Measurements from ENCODE around the gene L1TD1.
"Not testable (repeated sequence)": the region's sequence is repeated elsewhere in the genome, so short reads cannot be mapped to it uniquely, and the experiment has no call there.

Gene L1TD1, protein sequence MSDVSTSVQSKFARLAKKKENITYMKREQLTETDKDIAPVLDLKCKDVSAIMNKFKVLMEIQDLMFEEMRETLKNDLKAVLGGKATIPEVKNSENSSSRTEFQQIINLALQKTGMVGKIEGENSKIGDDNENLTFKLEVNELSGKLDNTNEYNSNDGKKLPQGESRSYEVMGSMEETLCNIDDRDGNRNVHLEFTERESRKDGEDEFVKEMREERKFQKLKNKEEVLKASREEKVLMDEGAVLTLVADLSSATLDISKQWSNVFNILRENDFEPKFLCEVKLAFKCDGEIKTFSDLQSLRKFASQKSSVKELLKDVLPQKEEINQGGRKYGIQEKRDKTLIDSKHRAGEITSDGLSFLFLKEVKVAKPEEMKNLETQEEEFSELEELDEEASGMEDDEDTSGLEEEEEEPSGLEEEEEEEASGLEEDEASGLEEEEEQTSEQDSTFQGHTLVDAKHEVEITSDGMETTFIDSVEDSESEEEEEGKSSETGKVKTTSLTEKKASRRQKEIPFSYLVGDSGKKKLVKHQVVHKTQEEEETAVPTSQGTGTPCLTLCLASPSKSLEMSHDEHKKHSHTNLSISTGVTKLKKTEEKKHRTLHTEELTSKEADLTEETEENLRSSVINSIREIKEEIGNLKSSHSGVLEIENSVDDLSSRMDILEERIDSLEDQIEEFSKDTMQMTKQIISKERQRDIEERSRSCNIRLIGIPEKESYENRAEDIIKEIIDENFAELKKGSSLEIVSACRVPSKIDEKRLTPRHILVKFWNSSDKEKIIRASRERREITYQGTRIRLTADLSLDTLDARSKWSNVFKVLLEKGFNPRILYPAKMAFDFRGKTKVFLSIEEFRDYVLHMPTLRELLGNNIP

DNA sequence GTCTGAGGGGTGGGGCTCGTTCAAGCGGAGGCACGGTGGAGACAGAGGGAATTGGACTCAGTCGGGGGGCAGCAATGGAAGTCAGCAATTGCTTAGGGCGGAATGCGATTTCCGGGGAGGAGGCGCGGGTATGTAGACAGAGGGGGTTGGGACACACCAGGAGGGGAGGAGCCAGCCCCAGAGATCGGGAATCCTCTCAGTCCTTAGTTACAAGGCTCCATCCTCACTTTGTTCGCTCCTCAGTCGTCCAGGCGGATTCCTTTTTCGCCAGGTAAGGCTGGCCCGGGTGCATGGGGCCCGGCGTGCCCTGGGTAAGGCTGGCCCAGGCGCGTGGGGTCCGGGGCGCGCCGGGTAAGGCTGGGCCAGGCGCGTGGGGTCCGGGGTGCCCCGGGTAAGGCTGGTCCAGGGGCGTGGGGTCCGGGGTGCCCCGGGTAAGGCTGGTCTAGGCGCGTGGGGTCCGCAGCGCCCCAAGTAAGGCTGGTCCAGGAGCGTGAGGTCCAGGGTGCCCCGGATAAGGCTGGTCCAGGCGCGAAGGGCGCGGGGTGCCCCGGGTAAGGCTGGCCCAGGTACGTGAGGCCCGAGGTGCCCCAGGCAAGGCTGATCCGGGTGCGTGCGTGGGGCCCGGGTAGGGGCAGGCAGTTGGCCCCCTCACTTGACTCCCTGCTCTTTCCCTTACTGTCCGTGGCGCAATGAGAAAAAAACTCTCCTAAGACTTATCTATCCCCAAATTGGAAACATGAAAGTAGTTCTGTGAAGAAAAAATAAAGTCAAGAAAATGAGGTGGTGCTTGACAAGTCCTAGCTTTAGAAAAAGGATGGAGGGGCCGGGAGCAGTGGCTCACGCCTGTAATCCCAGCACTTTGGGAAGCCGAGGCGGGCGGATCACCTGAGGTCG lies at the start of gene L1TD1:
L1TD1 (plus strand) TSS at position 199 of the 894 bp plus-strand sequence. CDS start 11,780 bp downstream, outside the sequence.
- DNase-seq = no peak

DNA sequence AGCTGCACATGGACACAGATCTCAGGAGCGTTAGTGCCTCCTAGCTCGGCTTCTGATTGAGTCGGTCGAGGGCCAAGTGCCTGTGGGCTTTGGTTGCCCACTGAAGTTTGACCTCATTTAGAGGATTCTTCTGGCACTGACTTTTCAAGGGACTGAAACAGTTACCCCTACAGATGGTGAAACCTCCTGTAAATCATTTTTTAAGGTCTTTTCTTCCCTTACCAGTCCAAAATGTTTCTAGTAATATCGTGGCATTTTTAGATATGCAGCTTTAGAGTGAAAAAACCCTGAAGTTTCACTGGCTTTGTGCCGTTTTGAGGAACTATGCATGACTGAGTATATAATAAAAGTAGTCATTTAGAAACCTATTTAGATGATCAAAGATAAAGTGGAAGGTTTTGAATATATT lies 34.7 kb upstream of the L1TD1 start:
- no peak for DNase-seq

DNA sequence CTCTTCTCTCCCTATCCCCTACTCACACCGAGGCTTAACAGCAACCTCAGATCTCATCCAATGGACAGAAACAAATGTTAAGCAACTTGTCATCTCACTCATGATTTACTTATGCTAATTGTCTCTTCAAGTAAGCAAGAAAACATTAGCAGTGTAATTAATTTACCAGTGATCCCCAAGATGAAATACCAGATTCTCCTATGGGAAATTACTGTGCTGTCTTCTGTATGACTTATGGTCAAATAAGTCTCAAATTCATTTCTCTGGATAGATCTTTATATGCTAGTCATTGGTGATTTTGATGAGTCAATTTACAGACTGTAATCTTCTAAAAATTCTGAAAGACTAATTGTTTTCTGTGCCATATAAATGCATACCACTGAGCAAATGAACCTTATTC lies 32.9 kb upstream of the L1TD1 start:
- no peak for DNase-seq

DNA sequence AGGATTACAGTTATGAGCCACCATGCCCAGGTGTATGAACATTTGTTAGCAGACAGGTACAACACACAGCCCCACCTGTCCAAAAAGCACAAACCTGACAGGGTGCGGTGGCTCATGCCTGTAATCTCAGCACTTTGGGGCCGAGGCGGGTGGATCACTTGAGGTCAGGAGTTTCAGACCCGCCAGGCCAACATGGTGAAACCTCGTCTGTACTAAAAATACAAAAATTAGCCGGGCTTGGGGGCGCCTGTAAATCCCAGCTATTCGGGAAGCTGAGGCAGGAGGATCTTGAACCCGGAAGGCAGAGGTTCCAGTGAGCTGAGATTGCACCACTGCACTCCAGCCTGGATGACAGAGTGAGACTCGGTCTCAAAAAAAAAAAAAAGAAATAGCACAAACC lies 24.3 kb upstream of the L1TD1 start:
- DNase-seq = not testable (repeated sequence)

DNA sequence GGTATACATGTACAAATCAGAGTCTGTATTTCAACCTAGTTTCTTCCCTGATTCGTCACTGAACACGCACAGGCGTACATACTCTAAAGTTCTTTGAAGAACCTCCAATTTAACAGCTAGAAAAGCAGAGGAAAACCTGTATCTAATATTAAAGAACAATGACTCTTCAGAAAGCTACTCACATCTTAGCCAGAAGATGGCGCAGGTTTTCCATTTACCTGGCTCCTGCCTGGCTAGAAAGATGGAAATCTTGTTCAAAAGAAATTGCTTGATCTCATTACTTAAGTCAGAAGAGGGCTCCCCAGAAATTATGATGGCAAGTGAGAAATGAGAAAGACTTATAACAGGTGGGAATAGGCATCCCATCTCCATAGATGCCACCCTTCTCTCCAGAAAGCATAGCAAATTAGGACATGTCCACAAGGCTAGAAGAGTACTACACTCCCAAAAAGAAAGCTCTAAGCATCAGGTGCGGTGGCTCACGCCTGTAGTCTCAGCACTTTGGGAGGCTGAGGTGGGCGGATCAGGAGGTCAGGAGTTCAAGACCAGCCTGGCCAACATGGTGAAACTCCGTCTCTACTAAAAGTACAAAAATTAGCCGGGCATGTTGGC lies 19.0 kb upstream of the L1TD1 start:
- DNase-seq = no peak

DNA sequence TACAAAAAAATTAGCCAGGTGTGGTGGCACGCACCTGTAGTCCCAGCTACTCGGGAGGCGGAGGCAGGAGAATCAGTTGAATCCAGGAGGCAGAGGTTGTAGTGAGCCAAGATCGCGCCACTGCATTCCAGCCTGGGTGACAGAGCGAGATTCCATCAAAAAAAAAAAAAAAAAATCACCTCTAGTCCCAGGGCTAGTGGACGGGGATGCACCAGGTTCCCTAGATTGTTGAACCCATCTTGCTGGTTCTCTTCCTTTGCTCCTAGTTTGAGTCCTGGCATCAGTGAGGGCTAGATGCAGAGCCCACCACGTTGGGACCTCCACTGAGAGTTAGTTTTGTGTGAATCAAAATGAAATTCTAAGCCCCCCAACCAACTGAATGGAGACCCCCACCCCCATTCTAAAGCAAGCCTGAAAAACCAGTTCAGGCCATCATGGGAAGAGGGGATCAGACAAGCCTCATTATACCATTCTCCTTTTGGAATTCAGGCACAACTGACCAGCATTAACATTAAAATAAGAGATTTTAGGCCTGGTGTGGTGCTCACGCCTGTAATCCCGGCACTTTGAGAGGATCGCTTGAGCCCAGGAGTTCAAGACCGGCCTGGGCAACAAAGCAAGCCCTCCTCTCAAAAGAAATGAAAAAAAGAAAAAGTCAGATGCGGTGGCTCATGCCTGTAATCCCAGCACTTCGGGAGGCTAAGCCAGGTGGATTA lies 17.9 kb upstream of the L1TD1 start:
- no peak for DNase-seq

DNA sequence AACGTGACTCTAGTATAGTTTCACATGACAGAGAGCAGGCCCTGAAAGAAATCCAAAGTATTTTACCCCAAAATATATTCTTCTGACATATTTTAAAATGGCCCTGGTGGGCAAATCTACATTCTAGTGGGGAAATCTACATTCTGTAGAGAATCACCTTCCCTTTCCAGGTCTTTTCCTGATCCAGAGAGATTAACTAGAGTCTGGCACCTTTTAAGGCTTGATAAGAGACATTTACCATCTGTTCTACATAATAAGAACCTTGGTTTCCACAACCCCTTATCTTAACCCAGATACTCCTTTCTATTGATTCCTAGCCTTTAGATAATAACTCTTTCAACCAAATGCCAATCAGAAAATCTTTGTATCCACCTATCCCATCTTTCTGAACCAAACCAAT lies 17.0 kb upstream of the L1TD1 start:
- DNase-seq = no peak

DNA sequence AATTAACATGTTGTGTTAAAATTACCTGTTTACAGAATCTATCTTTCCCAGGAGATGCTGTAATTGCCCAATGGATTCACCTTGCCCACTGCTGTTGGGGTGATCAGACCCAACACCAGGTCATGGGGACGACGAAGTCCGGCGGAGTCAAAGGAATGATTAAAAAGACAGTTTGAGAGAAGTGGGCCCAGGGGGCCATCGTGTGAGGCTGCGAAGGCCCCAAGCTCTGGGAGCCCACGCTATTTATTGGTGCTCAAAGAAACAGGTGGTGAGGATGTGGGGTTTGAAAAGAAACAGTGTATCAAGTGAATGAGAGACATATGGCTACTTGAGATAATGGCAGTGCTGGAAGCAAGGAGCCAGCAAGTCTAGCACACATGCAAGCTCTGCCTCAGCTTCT lies 16.3 kb upstream of the L1TD1 start:
- DNase-seq = no peak

DNA sequence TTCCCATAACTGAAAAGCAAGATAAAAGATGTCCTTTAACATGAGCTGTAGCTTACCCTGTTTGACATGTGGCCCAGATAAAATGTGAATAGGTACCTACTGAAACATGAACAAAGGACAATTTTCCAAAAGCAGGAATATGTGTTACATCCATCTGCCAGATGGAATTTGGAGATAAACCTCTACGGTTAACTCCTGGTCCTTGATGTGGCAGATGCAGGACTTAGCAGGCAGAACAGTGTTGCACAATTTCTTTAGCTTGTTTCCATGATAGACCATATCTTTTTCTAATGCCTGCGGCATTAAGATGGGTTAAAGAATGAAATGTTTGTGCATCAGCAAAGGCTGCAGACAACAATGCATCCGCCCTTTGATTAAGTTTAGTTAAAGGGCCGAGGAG lies 14.6 kb upstream of the L1TD1 start:
- DNase-seq = not testable (repeated sequence)

DNA sequence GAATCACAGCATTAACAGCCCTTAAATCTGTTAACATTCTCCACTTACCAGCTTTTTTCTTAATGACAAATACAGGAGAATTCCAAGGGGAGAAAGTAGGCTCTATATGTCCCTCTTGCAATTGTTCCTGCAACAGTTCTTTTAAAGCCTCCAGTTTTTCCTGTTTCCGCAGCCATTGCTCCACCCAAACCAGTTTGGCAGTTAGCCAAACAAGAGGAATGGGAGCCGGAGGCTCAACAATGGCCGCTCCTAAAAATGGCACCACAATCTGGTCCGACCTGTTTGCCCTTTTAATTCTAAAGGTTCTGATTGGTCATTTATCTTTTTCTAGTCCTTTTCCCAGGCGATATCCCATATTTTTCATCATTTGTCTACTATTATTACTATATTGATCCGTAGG lies 14.0 kb upstream of the L1TD1 start:
- DNase-seq = no peak

DNA sequence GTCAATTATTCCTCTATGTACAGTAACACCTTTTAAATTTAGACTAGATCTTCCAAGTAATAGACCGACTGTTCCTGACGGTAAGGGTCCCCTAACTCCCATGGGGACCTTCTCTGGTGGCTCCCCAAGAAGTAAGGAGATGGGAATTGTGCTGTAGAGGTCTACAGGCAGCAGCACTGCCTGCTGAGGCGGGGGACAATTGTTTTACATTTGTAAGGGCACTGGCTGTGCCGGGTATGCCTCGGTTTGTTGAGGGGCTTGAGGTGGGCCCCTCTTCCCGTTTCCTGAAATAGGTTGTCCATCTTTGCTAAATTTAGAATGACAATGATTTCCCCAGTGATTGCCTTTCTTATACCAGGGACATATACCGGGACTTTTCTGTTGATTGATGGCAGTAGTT lies 13.1 kb upstream of the L1TD1 start:
- DNase-seq = no peak

DNA sequence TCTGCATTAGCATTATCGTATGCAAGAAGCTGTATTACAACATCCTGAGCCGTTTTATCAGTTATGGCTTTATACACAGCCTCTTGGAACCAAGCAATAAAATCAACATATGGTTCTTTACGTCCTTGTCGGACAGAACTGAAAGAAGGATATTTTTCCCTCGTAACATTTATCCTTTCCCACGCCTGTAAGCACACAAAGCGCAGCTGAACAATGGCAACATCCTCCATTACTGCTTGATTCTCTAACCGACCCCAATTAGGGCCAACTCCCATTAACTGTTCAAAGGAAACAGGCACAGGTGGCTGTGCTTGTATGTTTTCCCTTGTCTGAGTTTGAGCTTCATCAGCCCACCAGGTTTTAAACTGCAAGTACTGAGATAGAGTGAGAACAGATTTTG lies 12.5 kb upstream of the L1TD1 start:
- not testable (repeated sequence) for DNase-seq

DNA sequence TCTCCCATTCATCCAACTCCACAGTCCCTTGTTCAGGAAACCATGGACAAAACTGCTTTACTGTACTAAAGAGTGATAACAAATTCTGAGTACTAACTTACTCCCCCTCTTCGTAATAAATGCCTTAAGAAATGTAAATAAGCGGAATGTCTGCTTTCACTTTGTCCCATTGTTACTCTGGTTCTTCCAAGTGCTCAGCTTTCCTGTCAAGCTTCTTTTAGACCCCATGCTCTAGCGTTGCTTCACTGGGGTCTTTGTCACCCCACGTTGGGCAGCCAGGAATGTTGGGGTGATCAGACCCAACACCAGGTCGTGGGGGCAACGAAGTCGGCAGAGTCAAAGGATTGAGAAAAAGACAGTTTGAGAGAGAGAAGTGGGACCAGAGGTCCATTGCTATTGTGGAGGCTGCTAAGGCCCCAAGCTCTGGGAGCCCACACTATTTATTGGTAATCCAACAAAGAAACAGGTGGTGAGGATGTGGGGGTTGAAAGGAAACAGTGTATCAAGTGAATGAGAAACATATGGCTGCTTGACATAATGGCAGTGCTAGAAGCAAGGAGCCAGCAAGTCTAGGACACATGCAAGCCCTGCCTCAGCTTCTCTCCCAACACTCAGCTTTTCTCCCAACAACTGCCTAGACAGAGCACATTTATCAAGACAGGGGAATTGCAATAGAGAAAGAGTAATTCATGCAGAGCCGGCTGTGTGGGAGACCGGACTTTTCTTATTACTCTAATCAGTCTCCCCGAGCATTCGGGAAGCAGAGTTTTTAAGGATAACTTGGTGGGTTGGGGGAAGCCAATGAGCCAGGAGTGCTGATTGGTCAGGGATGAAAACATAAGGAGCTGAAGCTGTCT lies 11.3 kb upstream of the L1TD1 start:
- DNase-seq = not testable (repeated sequence)

DNA sequence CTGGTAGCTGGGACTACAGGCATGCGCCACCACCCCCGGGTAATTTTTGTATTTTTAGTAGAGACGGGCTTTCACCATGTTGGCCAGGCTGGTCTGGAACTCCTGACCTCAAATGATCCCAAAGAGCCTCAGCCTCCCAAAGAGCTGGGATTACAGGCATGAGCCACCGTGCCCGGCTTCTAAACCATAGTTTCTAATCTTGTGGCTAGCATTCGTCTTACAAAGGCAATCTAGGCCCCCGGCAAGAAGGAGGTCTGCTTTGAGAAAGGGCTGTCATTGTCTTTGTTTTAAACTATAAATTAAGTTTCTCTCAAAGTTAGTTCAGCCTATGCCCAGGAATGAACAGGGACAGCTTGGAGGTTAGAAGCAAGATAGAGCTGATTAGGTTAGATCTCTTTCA lies 10.3 kb upstream of the L1TD1 start:
- no peak for DNase-seq

DNA sequence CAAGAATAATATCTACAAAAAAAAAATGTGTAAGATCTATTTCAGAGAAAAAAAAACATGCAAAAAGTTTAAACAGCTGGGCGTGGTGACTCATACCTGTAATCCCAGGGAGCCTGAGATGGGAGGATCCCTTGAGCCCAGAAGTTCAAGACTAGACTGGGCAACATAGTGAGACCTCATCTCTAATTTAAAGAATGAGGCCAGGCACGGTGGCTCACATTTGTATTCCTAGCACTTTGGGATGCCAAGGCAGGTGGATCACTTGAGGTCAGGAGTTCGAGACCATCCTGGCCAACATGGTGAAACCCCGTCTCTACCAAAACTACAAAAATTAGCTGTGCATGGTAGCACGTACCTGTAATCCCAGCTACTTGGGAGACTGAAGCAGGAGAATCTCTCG lies 9.4 kb upstream of the L1TD1 start:
- not testable (repeated sequence) for DNase-seq

DNA sequence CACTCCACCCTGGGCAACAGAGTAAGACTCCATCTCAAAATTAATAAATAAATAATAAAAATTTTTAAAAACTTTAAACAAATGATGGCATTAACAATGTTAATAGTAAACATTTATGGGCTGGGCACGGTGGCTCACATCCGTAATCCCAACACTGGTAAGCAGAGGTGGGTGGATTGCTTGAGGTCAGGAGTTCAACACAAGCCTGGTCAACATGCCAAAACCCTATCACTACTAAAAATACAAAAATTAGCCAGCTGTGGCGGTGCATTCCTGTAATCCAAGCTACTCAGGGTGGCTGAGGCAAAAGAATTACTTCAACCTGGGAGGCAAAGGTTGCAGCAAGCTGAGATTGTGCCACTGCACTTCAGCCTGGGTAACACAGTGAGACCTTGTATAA lies 9.0 kb upstream of the L1TD1 start:
- DNase-seq = no peak

DNA sequence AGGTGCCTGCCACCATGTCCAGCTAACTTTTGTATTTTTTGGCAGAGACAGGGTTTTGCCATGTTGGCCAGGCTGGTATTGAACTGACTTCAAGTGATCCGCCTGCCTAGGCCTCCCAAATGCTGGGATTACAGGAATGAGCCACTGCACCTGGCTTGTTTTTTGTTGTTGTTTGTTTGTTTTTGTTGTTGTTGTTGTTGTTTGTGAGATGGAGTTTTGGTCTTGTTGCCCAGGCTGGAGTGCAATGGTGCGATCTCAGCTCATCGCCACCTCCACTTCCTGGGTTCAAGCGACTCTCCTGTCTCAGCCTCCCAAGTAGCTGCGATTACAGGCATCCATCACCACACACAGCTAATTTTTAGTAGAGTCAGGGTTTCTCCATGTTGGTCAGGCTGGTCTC lies 7.1 kb upstream of the L1TD1 start:
- no peak for DNase-seq

DNA sequence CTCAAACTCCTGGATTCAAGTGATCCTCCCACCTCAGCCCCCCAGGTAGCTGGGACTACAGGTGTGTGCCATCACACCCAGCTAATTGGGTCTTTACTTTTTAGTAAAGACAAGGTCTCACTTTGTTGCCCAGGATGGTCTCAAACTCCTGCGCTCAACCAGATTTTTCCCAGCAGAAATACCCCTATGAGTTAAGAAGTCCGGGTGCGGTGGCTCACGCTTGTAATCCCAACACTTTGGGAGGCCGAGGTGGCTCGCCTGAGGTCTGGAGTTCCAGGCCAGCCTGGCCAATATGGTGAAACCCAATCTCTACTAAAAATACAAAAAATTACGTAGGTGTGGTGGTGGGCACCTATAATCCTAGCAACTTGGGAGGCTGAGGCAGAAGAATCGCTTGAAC lies 6.5 kb upstream of the L1TD1 start:
- DNase-seq = no peak

DNA sequence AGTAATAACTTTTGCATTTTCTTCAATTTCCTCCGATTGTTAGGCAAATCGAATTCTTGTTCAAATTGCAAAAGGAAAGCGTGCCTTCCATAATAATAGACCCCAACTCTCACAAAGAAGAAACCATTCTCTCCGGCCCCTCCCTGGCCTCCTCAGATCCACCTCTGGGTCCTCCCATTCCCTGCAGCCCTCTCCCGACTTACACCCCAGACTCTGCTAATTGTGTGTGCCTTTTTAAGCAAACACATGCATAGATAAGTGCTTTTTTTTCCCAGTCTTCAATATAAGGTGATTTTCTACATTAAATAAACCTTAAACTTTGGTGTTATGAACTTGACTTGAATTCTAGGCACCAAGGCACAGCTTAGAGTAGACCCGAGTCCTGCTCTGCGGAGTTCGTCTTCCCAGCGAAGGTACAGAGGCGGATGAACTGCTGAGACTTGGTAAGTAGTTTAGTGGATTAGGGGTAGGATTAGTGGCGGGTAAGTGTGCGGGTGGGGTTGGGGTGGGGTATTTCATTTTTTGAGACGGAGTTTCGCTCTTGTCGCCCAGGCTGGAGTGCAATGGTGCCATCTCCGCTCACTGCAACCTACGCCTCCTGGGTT lies 1.5 kb downstream of the L1TD1 start:
- DNase-seq = no peak

DNA sequence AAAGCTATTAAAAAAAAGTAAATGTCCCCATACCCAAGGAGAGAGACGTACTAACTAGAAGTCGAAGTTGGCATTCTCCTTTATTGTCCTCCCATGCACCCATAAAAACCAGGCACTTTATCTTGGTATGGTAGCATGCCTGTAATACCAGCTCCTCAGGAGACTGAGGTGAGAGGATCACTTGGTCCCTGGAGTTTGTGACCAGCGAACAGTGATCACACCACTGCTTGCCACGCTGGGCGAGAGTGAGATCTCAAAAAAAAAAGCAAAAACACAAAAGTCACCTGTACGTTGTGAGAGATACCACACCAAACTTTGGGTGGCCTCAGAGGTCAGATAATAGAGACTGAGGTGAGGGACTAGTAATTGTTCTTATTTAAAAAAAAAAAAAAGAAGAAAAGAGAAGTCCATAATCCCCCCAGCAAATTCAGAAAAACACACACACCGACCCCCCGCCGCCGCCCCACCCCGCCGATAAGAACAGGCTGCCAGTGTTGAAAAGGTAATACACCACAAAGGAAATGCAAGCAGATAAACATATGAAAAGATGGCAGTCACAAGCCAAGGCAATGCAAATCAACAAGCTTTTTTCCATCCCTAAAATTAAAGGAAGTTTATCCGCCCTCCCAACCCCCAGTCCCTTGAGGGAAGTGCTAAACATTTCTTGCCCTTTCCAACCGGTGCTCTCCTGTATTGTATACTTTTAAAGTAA lies 3.6 kb downstream of the L1TD1 start:
- no peak for DNase-seq
